HG02852 (cell line): ENCODE data around the gene SFT2D1.

Experiments
- ATAC-seq: cut with Tn5 transposase; IDR thresholded peaks from one replicate; pipeline ENCODE4 v1.9.1; 2021; ENCODE audit warnings: mild to moderate bottlenecking, moderate library complexity; ENCODE audit not compliant: unreplicated experiment

SFT2D1 gene

DNA sequence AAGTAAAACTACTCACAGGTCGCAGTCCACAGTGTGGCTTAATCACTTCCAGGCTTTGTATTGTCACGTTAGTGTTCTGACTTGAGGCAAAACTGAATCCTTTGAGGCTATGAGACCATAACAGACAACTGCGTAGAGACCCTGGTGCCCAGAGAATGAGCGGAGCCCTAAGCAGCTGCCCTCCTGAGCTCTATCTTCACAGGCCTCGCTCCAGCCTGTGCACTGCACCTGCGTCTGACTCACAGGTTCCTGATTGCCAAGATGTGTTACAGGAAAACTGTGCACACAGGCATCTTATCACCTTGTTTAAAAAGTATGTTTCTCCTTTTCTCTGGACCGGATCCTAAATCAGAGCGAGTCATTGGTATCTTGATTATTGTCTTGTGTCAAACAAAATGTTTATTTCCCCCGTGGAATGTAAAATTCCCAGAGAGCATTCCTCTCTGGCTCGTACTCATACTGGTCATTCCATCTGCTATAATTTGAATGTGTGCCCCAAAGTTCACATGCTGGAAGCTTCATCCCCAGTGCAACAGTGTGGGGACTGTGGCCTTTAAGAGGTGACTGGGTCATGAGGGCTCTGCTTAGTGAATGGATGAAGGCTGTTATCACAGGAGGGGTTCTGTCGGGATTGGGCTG, 59.8 kb downstream of the SFT2D1 start:
- no peak for ATAC-seq

- peak; percentile 63 for ATAC-seq
Measured at GRCh38 chr6:166281104-166281503, 61.2 kb downstream of the SFT2D1 start.

GRCh38 chr6:166279393-166279679, 63.0 kb downstream of the SFT2D1 start:
- ATAC-seq, result no peak

- no peak for ATAC-seq
Measured at GRCh38 chr6:166278579-166279392, 63.6 kb downstream of the SFT2D1 start.

- peak; percentile 35 for ATAC-seq
Measured at GRCh38 chr6:166277892-166278578, 64.3 kb downstream of the SFT2D1 start.

DNA sequence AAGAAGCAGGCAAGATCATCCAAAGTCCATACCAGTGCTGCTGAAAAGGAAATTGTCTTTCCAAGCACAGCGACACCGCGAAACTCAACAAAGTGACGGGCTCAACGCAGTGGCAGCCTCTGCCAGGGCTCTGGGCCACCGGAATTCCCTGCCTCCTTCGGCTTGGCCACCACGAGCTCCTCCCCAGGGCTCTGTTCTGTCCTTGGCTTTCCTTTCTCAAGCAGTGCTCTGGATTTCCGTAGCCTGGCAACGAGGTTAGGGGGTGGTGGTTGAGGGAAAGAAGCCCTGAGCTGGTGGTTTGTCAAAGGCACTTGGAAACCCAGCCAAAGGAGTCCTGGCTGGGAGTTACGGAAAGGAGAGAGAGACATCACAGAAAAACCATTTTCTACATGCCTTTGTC, 65.3 kb downstream of the SFT2D1 start:
- ATAC-seq, result no peak

DNA sequence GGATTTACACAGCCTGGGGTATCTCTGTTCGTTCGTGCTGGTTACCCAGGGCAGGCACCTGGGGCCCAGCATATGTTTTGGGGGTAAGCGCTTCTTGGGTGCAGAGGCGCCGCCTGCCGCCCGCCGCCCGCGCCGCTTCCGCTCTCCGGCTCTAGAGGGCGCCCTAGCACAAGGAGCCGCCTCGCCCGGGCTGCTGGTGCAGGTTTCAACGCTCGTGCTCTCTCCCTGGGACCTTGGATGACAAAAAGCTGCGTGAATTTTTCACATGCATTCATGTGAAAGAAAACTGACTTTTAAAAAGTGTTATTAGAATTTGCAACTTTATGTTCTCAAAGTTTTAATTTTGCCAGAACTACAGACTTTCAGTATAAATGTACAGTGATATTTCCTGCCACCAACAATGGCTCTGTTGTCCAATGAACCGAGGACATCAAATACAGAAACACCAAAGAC, 66.6 kb downstream of the SFT2D1 start:
- ATAC-seq, result peak; percentile 68

- no peak for ATAC-seq
Measured at GRCh38 chr6:166274739-166275370, 67.5 kb downstream of the SFT2D1 start.

DNA sequence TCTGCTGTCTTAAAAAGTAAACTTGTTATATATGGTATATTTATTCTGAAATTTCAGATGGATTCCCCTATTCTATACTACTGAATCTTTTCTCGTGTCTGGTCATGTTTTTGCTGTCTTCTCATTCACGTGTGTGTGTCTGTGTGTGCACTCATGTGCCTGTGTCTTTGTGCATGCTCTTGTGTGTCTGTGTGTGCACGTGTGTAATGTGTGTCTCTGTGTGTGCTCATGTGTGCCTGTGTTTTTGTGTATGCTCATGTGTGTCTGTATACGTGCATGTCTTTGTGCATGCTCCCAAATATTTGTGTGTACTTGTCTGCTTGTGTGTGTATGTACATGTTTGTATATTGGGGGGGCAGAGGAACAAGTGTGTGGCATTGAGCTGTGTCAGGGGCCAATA, 68.2 kb downstream of the SFT2D1 start:
- no peak for ATAC-seq

- ATAC-seq, result no peak
Measured at GRCh38 chr6:166271376-166271765, 71.0 kb downstream of the SFT2D1 start.

DNA sequence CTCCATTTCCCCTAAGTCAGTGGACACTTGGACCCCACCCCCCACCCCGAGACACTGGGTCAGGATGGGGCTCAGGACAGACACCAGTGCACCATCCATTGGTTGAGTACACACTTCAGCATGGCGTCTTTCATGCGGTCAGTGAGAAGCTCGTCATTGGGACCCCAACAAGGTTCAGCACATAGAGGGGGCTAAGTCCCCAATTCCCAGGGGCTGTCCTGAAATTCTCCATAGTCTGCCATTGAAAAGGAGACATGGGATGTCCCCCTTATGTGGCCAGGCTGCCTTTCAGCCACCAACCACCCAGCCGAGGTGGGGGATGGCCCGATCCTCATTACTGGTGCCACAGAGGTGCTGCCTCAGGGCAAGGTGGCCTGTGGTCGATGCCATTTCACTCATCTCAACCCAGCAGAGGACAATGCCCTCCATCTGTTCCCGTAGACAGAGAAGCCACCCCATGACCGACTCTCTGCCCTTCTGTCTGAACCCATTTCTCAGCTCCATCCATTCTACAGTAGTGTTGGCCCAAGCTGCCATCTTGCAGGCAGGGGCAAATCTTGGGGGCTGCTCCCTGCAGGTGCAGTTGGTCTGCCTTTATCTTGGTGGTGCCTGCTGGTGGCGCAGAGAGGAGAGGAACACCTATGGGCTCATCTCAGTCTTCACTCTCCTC, 71.5 kb downstream of the SFT2D1 start:
- no peak for ATAC-seq
